Activated CD8-positive, alpha-beta T cell treated with anti-CD3 and anti-CD28 coated beads for 36 hours (primary cell): ENCODE measurements around the gene ANKH. TPM values are rescaled to one million over a fixed set of nuclear protein-coding genes. Genes with fewer than 3 reads are reported as not detected.

ENCODE experiments used
- ATAC-seq: fragments of 200-7000 bp; cut with Tn5 transposase; one replicate; pipeline ENCODE4 v1.10.0; 2021; ENCODE audit warnings: mild to moderate bottlenecking, moderate library complexity
- CTCF ChIA-PET: fragments of 350-600 bp; sonication (Branson Sonifier 250); formaldehyde crosslinking; loops from one replicate; lab custom pipeline; 2021; ENCODE audit warnings: antibody characterized with exemption; lab: Charles Lee
- POLR2A ChIA-PET: fragments of 350-600 bp; sonication (Branson Sonifier 250); formaldehyde crosslinking; loops from one replicate; lab custom pipeline; 2021; ENCODE audit warnings: antibody characterized with exemption; lab: Charles Lee
- DNase-seq: peaks from one replicate; pipeline ENCODE4 v3.0.0-alpha.2; 2020
- H3K27ac Mint-ChIP-seq: one replicate; pipeline ENCODE4 v1.8.0; 2021; ENCODE audit warnings: mild to moderate bottlenecking, mixed read lengths
- H3K27me3 Mint-ChIP-seq: one replicate; pipeline ENCODE4 v1.8.0; 2021; ENCODE audit warnings: mixed read lengths
- H3K36me3 Mint-ChIP-seq: one replicate; pipeline ENCODE4 v1.8.0; 2021; ENCODE audit warnings: low read depth, mixed read lengths
- H3K4me1 Mint-ChIP-seq: one replicate; pipeline ENCODE4 v1.8.0; 2021; ENCODE audit warnings: low read depth, mixed read lengths
- H3K4me3 Mint-ChIP-seq: one replicate; pipeline ENCODE4 v1.8.0; 2021; ENCODE audit warnings: mild to moderate bottlenecking, moderate library complexity, mixed read lengths
- H3K9me3 Mint-ChIP-seq: one replicate; pipeline ENCODE4 v1.8.0; 2021; ENCODE audit warnings: mixed read lengths
- intact Hi-C: fragments of 100-400 bp; cut with micrococcal nuclease; formaldehyde crosslinking; loops from one replicate; pipeline ENCODE4 v1.10.0; 2022
- total RNA-seq, 2 experiments: library from RNA; stranded (reverse); gene quantifications; one replicate each; pipeline ENCODE4 v1.2.3, GENCODE V29; 2021
- TF ChIP-seq, protein P1 (sequence below): fragments of 200-600 bp; IDR thresholded peaks from one replicate; pipeline ENCODE4 v1.8.0; 2022; ENCODE audit warnings: antibody characterized with exemption, mild to moderate bottlenecking

ANKH gene
- total RNA-seq, 2 experiments from 2014 or later: 85.4 to 87.2 TPM

GRCh38 chr5:14713476-14714390 is 157.8 kb downstream of the ANKH start:
- Mint-ChIP-seq H3K4me3 (no peak overlapping the region), H3K27ac (peak overlapping the region; percentile 38), H3K36me3 (peaks cover 57% of the 10 kb centered on the region), H3K9me3 (no peaks in the 10 kb centered on the region), H3K27me3 (no peaks in the 10 kb centered on the region), H3K4me1 (peaks cover 13% of the 10 kb centered on the region)
- no peak for ATAC-seq
- POLR2A ChIA-PET: interaction anchor here (1.0 to 1.2 kb wide), 3 partner anchors 11 to 156 kb away, joined by 3 read pairs; no protein-coding TSS in a partner anchor
- DNase-seq: no peak
- intact Hi-C loops: no loop called here
- TF ChIP-seq, protein P1, sequence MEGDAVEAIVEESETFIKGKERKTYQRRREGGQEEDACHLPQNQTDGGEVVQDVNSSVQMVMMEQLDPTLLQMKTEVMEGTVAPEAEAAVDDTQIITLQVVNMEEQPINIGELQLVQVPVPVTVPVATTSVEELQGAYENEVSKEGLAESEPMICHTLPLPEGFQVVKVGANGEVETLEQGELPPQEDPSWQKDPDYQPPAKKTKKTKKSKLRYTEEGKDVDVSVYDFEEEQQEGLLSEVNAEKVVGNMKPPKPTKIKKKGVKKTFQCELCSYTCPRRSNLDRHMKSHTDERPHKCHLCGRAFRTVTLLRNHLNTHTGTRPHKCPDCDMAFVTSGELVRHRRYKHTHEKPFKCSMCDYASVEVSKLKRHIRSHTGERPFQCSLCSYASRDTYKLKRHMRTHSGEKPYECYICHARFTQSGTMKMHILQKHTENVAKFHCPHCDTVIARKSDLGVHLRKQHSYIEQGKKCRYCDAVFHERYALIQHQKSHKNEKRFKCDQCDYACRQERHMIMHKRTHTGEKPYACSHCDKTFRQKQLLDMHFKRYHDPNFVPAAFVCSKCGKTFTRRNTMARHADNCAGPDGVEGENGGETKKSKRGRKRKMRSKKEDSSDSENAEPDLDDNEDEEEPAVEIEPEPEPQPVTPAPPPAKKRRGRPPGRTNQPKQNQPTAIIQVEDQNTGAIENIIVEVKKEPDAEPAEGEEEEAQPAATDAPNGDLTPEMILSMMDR: no peak
- CTCF ChIA-PET: interaction anchor here (1.2 to 1.8 kb wide), 3 partner anchors 8 to 13 kb away, joined by 3 to 9 read pairs (median 4); no protein-coding TSS in a partner anchor

DNA sequence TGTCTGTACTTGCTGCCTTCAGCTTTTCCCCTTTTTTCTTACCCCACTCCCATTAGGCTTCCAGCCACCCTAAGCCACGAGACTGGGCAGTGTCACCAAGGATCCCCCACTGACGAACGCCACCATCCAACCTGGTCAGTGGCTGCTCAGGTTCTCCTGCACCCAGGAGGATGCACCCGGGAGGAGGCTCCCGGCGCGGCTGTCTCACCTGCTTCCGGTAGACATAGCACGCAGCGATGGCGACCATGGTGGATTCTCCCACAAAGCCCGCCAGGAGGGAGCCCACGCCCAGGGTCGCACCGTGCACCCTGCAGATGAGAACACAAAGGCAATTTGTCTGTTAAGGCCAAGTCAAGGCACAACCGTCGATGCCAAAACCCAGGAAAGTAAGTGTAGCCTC is 158.9 kb downstream of the ANKH start:
- Mint-ChIP-seq H3K4me1 (peaks cover 18% of the 10 kb centered on the region), H3K27me3 (no peaks in the 10 kb centered on the region), H3K36me3 (peaks cover 67% of the 10 kb centered on the region), H3K9me3 (no peaks in the 10 kb centered on the region), H3K4me3 (no peak overlapping the region), H3K27ac (no peak overlapping the region)
- no peak for ATAC-seq
- intact Hi-C loops: no loop called here
- DNase-seq: no peak
- ChIA-PET CTCF (interaction anchor here (1.6 to 1.8 kb wide), 2 partner anchors 9 to 14 kb away, joined by 3 to 9 read pairs; no protein-coding TSS in a partner anchor), POLR2A (interaction anchor here (1.0 kb wide), 2 partner anchors 9 to 157 kb away, joined by 3 read pairs; no protein-coding TSS in a partner anchor)
- TF ChIP-seq, protein P1: no peak

DNA sequence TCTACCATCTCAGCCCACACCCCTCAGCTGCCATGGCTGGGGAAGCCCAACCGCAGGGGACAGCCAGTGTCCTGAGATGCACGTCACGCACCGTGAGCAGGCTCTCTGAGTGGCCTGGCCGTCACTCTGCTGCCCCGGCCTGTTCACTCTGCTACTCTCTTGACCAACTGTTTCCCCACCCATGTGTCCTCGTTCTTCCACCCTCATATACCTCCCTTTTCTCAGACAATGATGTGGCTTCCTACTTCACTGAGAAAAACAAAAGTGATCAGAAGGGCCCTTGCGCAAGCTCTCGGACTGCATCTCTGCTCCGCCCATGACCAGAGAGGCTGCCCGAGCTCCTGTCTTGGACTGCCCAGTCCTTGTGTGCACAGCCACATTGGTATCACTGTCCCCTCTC is 159.4 kb downstream of the ANKH start:
- peak overlapping the region; percentile 29 for H3K27ac Mint-ChIP-seq
- POLR2A ChIA-PET: no interaction called here
- ATAC-seq: no peak
- H3K4me3 Mint-ChIP-seq: no peak overlapping the region
- peaks cover 20% of the 10 kb centered on the region for H3K4me1 Mint-ChIP-seq
- H3K9me3 Mint-ChIP-seq: no peaks in the 10 kb centered on the region
- TF ChIP-seq, protein P1: no peak
- CTCF ChIA-PET: interaction anchor here (1.8 kb wide), 1 partner anchor 15 kb away, joined by 9 read pairs; no protein-coding TSS in a partner anchor
- no peaks in the 10 kb centered on the region for H3K27me3 Mint-ChIP-seq
- H3K36me3 Mint-ChIP-seq: peaks cover 69% of the 10 kb centered on the region
- intact Hi-C loops: no loop called here
- no peak for DNase-seq

GRCh38 chr5:14710313-14710994 is 161.1 kb downstream of the ANKH start:
- TF ChIP-seq, protein P1: no peak
- no peaks in the 10 kb centered on the region for H3K27me3 Mint-ChIP-seq
- H3K36me3 Mint-ChIP-seq: peaks cover 71% of the 10 kb centered on the region
- ATAC-seq: no peak
- CTCF ChIA-PET: interaction anchor here (0.7 to 1.0 kb wide), 2 partner anchors 17 to 25 kb away, joined by 3 to 5 read pairs; no protein-coding TSS in a partner anchor
- H3K27ac Mint-ChIP-seq: peak overlapping the region; percentile 30
- H3K9me3 Mint-ChIP-seq: no peaks in the 10 kb centered on the region
- peaks cover 36% of the 10 kb centered on the region for H3K4me1 Mint-ChIP-seq
- no peak for DNase-seq
- POLR2A ChIA-PET: no interaction called here
- intact Hi-C loops: no loop called here
- H3K4me3 Mint-ChIP-seq: no peak overlapping the region
